Uterus (tissue), 4 donors: ENCODE results near the gene MYOZ3. TPM values are rescaled to one million over a fixed set of nuclear protein-coding genes. Genes with fewer than 3 reads are reported as not detected.

Experiments used
- DNase-seq, 2 donors: peaks; one replicate each; pipeline ENCODE4 v3.0.0-alpha.2; 2019 to 2020
- H3K27ac ChIP-seq, 2 donors: fragments of 200-600 bp; sonication (generic); 1 replicate in 1 of 2; 2 replicates in 1 of 2; pipeline ENCODE4 v1.5.1; 2016 to 2018
- H3K27me3 ChIP-seq, 2 donors: fragments of 200-600 bp; sonication (generic); one replicate each; pipeline ENCODE4 v1.5.1; 2018 to 2019; ENCODE audit warnings: control low read depth in 1 of 2
- H3K36me3 ChIP-seq, 2 donors: fragments of 200-600 bp; sonication (generic); one replicate each; pipeline ENCODE4 v1.5.1; 2019; ENCODE audit warnings: control low read depth in 1 of 2
- H3K4me1 ChIP-seq, 2 donors: fragments of 200-600 bp; sonication (generic); one replicate each; pipeline ENCODE4 v1.5.1; 2018 to 2019; ENCODE audit warnings: control low read depth in 1 of 2
- H3K4me3 ChIP-seq, 2 donors: fragments of 200-600 bp; sonication (generic); 1 replicate in 1 of 2; 2 replicates in 1 of 2; pipeline ENCODE4 v1.5.1; 2018 to 2019; ENCODE audit warnings: mild to moderate bottlenecking in 1 of 2
- H3K9me3 ChIP-seq, 2 donors: fragments of 200-600 bp; sonication (generic); one replicate each; pipeline ENCODE4 v1.5.1; 2019; ENCODE audit warnings: control low read depth in 1 of 2
- POLR2A ChIP-seq, 2 donors: fragments of 450-650 bp; IDR thresholded peaks; one replicate each; pipeline ENCODE4 v1.6.1; 2016; ENCODE audit warnings: antibody characterized with exemption in 2 of 2, mild to moderate bottlenecking in 1 of 2, moderate library complexity in 1 of 2
- intact Hi-C: fragments of 100-400 bp; cut with DNase I; formaldehyde crosslinking; loops from one replicate; pipeline ENCODE4 v1.15.1; 2023; ENCODE audit warnings: low total_unique reads
- total RNA-seq, 4 donors: library from RNA; depleted of rRNA in 3 of 4; stranded (reverse); fragments of >200 nt in 3 of 4; gene quantifications; one replicate each; pipeline versions ENCODE4 v1.1.0 to v1.2.4, GENCODE V29; 2014 to 2023
- TF ChIP-seq, protein P1 (sequence below), 4 experiments: fragments of 200-600 bp in 2 of 4; fragments of 450-650 bp in 2 of 4; sonication (generic) in 2 of 4; IDR thresholded peaks; one replicate each; pipeline ENCODE4 v1.5.1; 2016 to 2019; ENCODE audit warnings: antibody characterized with exemption in 4 of 4, mild to moderate bottlenecking in 2 of 4, moderate library complexity in 1 of 4
- donor health status: DM: yes; HTN: yes; CAD: no.

Gene MYOZ3
- total RNA-seq, 4 donors from 2014 or later, result 3.2 to 69.1 (median 3.4) TPM; not detected in 1

GRCh38 chr5:150647275-150648251 lies 13.5 kb upstream of the MYOZ3 start:
- no peak for TF ChIP-seq POLR2A (IDR thresholded peaks at IDR 0.05)
- TF ChIP-seq, protein P1, sequence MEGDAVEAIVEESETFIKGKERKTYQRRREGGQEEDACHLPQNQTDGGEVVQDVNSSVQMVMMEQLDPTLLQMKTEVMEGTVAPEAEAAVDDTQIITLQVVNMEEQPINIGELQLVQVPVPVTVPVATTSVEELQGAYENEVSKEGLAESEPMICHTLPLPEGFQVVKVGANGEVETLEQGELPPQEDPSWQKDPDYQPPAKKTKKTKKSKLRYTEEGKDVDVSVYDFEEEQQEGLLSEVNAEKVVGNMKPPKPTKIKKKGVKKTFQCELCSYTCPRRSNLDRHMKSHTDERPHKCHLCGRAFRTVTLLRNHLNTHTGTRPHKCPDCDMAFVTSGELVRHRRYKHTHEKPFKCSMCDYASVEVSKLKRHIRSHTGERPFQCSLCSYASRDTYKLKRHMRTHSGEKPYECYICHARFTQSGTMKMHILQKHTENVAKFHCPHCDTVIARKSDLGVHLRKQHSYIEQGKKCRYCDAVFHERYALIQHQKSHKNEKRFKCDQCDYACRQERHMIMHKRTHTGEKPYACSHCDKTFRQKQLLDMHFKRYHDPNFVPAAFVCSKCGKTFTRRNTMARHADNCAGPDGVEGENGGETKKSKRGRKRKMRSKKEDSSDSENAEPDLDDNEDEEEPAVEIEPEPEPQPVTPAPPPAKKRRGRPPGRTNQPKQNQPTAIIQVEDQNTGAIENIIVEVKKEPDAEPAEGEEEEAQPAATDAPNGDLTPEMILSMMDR (IDR thresholded peaks at IDR 0.05), result no peak
- no peaks in the 10 kb centered on the region for H3K36me3 ChIP-seq
- no peaks in the 10 kb centered on the region for H3K9me3 ChIP-seq
- DNase-seq, result peak; percentile 79 to 81
- intact Hi-C loops, result no loop called here
- H3K27me3 ChIP-seq, result no peaks in the 10 kb centered on the region
- H3K27ac ChIP-seq, result peak overlapping the region; percentile 22 to 58
- H3K4me1 ChIP-seq, result peaks cover 17 to 42% of the 10 kb centered on the region in 2 donors
- no peak overlapping the region for H3K4me3 ChIP-seq

DNA sequence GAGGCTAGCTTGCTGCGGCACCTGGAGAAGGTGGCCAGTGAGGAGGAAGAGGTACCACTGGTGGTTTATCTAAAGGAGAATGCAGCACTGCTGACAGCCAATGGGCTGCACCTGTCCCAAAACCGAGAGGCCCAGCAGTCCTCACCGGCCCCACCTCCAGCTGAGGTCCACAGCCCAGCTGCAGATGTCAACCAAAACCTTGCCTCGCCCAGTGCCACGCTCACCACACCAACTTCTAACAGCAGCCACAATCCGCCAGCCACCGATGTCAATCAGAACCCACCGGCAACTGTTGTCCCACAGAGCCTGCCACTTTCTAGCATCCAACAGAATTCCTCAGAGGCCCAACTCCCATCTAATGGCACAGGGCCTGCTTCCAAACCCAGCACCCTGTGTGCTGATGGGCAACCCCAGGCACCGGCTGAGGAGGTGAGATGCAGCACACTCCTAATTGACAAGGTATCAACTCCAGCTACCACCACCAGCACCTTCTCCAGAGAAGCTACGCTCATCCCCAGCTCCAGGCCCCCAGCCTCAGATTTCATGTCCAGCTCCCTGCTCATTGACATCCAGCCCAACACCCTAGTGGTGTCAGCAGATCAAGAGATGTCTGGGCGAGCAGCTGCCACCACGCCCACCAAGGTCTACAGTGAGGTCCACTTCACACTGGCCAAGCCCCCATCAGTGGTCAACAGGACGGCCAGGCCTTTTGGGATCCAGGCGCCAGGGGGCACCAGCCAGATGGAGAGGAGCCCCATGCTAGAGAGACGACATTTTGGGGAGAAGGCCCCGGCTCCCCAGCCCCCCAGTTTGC lies 12.6 kb upstream of the MYOZ3 start:
- intact Hi-C loops, result no loop called here
- H3K27me3 ChIP-seq, result no peaks in the 10 kb centered on the region
- no peak overlapping the region for H3K4me3 ChIP-seq
- peak overlapping the region; percentile 22 to 58 for H3K27ac ChIP-seq
- TF ChIP-seq, protein P1 (IDR thresholded peaks at IDR 0.05), result no peak
- no peak for TF ChIP-seq POLR2A (IDR thresholded peaks at IDR 0.05)
- H3K36me3 ChIP-seq, result no peaks in the 10 kb centered on the region
- H3K9me3 ChIP-seq, result no peaks in the 10 kb centered on the region
- H3K4me1 ChIP-seq, result peaks cover 10 to 33% of the 10 kb centered on the region in 2 donors
- peak in 1 of 2 donors; percentile 20 for DNase-seq

GRCh38 chr5:150649108-150650020 lies 11.7 kb upstream of the MYOZ3 start:
- Histone ChIP-seq H3K4me1 (peaks cover 4 to 27% of the 10 kb centered on the region in 2 donors), H3K27ac (peak overlapping the region; percentile 1 to 58), H3K36me3 (no peaks in the 10 kb centered on the region), H3K27me3 (no peaks in the 10 kb centered on the region), H3K9me3 (no peaks in the 10 kb centered on the region), H3K4me3 (no peak overlapping the region)
- intact Hi-C loops, result no loop called here
- no peak for TF ChIP-seq POLR2A (IDR thresholded peaks at IDR 0.05)
- TF ChIP-seq, protein P1 (IDR thresholded peaks at IDR 0.05), result no peak
- DNase-seq, result peak in 1 of 2 donors; percentile 70

- Histone ChIP-seq H3K9me3 (no peaks in the 10 kb centered on the region), H3K36me3 (no peaks in the 10 kb centered on the region), H3K4me1 (peaks cover 0 to 19% of the 10 kb centered on the region in 2 donors), H3K27ac (peak overlapping the region in 1 of 2 donors; percentile 58), H3K4me3 (no peak overlapping the region), H3K27me3 (no peaks in the 10 kb centered on the region)
- peak in 1 of 2 donors; percentile 17 for DNase-seq
- TF ChIP-seq POLR2A (IDR thresholded peaks at IDR 0.05), result no peak
- TF ChIP-seq, protein P1 (IDR thresholded peaks at IDR 0.05), result no peak
- intact Hi-C loops, result no loop called here
Measured at GRCh38 chr5:150650021-150651006, 10.7 kb upstream of the MYOZ3 start.
